ENCODE measurements around the gene SH3D21.

The SH3D21 gene

GRCh38 chr1:36330940-36331339, 24.8 kb downstream of the SH3D21 start:
- DNase-seq = no peak

- no peak for DNase-seq
Observed at GRCh38 chr1:36337830-36338229, 31.7 kb downstream of the SH3D21 start.

- no peak for DNase-seq
Observed at GRCh38 chr1:36339215-36339614, 33.0 kb downstream of the SH3D21 start.

- DNase-seq = no peak
Observed at GRCh38 chr1:36339615-36340014, 33.4 kb downstream of the SH3D21 start.

- no peak for DNase-seq
Observed at GRCh38 chr1:36341626-36342320, 35.6 kb downstream of the SH3D21 start.

- DNase-seq = peak; percentile 54
Observed at GRCh38 chr1:36342426-36343185, 36.4 kb downstream of the SH3D21 start.

GRCh38 chr1:36343651-36344394, 37.7 kb downstream of the SH3D21 start:
- DNase-seq = no peak

GRCh38 chr1:36344395-36344680, 38.2 kb downstream of the SH3D21 start:
- no peak for DNase-seq

- no peak for DNase-seq
Observed at GRCh38 chr1:36345353-36345752, 39.2 kb downstream of the SH3D21 start.

GRCh38 chr1:36346741-36347370, 40.7 kb downstream of the SH3D21 start:
- DNase-seq = no peak

GRCh38 chr1:36349241-36349671, 43.1 kb downstream of the SH3D21 start:
- DNase-seq = peak; percentile 44

GRCh38 chr1:36349839-36350238, 43.7 kb downstream of the SH3D21 start:
- no peak for DNase-seq

GRCh38 chr1:36350659-36351226, 44.6 kb downstream of the SH3D21 start:
- peak; percentile 73 for DNase-seq

- no peak for DNase-seq
Observed at GRCh38 chr1:36351227-36351977, 45.2 kb downstream of the SH3D21 start.

GRCh38 chr1:36352125-36352909, 46.1 kb downstream of the SH3D21 start:
- no peak for DNase-seq

- no peak for DNase-seq
Observed at GRCh38 chr1:36352910-36353878, 47.0 kb downstream of the SH3D21 start.

- DNase-seq = no peak
Observed at GRCh38 chr1:36354486-36354885, 48.3 kb downstream of the SH3D21 start.

- no peak for DNase-seq
Observed at GRCh38 chr1:36355811-36356210, 49.6 kb downstream of the SH3D21 start.

- no peak for DNase-seq
Observed at GRCh38 chr1:36358514-36359084, 52.4 kb downstream of the SH3D21 start.

- no peak for DNase-seq
Observed at GRCh38 chr1:36359383-36359782, 53.2 kb downstream of the SH3D21 start.
